Activated CD4-positive, CD25-positive, alpha-beta regulatory T cell treated with anti-CD3 and anti-CD28 coated beads, Interleukin-2, amount 50 U/mL, for 16 hours (primary cell): ENCODE measurements around the gene TTC33.
"Not testable (repeated sequence)": the region's sequence is repeated elsewhere in the genome, so short reads cannot be mapped to it uniquely, and the experiment has no call there.

ENCODE experiments used
- DNase-seq: peaks from one replicate; pipeline ENCODE4 v3.0.0-alpha.2; 2020; ENCODE audit warnings: low read depth, low spot score

TTC33 gene

DNA sequence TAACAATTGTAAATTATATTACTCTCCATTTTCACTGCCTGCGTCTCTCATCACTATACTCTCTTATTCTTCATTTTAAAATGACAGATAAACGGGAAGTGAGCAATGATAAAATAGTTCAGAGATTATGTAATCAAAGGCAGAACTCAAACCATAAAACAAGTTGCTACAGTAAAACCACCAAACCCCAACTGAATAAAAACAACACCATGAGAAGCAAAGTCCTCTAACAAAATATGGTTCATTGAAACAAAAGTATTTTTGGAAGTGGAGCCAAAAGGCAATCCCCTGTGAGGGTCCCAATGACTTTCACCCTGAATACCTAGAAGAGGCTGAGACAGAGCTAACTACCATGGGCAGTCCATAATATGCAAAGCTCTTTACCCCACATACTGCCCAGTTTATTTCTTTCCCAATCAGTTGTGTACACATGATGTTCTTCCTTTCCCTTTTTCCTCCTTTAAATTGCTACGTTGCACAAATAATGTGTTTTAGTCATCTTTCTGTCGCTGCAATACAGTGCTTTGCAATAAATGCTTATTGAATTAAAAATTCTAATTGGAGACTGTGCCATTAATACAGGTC is 140.1 kb downstream of the TTC33 start:
- DNase-seq: no peak

DNA sequence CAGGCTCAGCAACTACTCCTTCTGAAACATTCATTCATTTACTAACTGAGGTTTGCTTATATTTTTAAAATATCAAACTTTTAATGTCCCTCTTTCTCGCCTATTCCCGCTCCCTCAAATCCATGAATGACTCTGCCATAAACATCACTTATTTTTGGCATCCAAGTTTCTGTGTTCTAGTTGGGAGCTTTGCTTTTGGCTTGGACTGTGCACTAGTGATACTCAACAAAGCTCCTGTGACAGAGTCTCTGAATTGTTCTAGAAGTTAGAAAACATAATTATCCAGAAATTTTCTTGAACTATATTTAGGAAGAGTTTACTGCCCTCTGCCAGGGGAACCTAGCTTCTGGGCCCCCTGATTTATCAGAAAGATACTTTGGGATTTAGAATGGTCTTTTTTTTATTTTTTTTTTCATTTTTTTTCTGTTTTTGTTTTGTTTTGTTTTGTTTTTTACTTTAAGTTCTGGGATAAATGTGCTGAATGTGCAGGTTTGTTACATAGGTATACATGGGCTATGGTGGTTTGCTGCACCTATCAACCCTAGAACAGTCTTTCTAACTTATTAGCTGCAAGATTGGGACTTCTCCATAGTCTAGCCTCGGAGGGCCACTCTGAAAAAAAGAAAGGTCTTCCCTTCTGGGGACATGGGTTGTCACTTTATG is 140.7 kb downstream of the TTC33 start:
- no peak for DNase-seq

DNA sequence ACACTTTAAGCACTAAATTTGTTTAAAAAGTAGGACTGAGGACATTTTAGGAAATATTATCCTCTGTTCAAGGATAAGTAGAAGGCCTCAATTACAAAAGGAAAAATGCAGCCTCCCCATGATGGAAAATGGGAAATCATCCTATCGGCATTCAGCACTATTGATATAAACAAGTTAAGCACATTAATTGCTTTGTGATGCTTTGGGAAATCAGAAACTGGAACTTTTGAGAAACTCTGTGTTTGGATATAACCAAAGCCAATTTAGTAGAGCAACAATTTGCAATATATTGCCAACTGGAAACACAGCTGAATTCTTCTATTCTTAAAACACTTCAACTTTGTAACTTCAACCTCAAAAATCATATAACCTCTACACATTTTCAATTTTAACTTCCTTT is 141.3 kb downstream of the TTC33 start:
- DNase-seq: no peak

DNA sequence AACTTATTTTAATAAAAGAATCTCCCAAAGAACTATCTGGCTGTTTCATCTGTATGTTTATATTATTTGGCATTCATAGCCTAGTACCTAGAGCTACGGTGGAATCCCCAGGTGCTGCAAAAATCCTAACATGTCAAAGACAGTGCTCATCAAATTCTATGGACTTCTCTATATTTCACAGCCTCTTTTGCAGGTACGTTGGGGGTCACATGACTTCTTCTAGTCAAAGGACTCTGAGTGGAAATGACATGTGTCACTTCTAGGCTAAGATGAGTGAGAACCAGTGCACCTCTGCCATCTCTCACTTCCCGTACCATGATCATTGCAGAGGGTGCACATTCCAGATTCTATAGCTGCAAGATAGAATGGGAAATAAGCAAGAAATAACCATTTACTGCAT is 148.6 kb downstream of the TTC33 start:
- no peak for DNase-seq

DNA sequence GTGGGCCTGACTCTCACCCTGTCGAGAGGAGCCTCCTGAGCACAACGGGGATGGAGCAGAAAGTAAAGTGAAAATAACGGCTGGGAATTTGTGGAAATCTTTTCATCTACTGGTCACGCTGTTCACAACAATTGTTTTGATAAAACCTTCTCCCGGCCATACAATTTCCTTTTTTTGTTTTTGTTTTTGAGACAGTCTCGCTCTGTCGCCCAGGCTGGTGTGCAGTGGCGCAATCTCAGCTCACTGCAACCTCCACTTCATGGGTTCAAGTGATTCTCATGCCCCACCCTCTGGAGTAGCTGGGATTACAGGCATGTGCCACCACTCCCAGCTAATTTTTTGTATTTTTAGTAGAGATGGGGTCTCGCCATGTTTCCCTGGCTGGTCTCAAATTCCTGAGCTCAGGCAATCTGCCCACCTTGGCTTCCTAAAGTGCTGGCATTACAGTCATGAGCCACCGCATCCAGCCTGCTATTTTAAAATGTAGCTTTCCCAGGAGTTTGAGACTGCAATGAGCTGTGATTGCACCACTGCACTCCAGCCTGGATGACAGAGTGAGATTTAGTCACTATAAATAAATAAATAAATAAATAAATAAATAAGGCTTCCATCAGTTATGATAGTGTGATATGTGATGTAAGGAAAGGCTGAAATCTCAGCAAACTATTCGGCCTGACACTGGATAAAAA is 149.5 kb downstream of the TTC33 start:
- DNase-seq: no peak

DNA sequence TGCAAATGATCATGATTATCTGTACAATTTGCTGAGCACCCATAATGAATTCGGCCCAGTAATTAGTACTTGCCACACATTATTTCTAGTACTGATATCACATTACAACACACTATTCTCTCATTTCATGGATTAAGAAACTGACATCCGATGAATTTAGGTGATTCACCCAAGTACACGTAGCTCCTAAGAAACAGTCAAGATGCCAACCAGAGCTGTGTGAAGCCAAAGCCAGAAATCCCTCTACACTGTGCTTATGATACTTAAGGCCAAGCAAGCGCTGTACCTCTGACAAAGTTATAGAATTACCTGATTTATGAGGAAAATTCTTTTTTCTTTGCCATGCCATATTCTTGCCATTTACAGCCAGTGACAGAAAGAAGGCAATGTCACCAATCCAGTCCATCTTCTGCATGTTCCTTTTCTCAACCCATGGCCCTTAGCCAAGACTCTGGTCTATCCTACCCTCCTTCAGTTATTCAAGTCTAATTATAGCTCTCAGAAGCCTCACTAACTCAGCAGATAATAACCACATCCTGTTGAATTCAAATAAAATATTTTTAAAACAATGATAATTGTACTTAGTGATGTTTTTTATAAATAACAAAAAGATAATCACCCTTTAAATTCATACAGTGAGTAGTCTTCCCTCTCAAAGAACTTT is 150.3 kb downstream of the TTC33 start:
- DNase-seq: no peak

DNA sequence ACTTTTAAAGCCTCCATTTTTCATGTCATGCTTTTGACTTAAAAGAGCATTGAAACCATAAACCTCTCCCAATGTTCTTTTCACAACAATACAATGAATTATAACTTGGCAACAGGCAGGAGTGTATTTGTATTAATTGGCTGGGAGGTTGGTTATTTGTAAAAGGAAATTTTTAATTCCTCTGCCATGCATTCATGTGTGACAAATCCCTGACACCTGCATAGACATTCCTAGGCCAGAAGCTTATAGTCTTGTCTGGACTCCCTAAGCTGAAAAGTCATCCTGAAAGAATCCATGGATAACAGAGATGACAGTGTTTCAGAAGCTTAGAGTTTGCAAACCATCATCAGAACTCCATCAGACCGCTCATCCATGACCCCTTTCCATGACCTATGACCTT is 152.4 kb downstream of the TTC33 start:
- no peak for DNase-seq

DNA sequence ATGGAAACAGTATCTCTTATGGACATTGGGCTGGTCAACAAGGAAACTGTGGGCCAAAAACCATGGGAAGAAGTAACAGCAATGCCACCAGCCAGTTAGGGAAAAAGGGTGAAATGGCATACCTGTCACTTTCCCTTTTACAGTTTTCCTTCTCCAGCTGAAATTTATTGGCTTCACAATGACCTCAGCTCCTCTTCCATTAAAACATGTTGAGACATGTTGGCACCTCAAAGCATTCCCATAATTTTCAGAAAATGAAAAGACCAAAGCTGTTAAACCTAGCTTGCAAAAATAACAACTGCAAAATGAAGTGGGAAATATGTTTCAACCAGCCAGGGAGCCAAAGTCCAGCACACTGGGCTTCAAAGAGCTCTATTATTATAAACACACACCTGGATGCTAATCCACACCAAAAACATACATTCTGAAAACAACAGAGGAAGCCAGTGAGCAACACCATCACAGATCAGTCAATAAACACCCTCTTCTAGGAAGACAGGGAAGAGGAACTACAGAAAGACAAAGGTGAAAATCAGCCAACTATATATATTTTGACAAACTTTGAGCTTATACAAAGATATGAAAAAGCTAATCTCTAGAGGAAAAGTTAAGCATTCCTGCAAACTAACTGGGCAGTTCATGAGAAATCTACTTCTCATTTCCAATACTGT is 154.4 kb downstream of the TTC33 start:
- no peak for DNase-seq

DNA sequence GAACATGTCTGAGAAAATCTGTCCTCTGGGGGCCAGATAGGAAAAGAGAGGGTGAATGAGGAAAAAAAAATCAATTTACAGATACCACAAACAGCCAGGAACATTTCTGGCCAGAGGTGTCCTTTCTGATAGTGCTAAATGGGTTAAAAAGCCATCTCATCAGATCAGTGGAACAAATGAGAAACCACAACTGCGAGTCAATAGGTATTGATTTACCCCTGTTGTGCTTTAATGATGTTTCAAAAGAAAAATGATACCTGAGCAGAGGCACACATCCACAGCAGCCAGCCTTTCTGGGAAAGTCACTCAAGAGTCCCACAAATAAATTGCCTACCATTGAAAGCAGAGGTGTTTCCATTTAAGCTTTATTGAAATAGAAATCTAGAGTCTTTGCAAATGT is 155.4 kb downstream of the TTC33 start:
- DNase-seq: no peak

DNA sequence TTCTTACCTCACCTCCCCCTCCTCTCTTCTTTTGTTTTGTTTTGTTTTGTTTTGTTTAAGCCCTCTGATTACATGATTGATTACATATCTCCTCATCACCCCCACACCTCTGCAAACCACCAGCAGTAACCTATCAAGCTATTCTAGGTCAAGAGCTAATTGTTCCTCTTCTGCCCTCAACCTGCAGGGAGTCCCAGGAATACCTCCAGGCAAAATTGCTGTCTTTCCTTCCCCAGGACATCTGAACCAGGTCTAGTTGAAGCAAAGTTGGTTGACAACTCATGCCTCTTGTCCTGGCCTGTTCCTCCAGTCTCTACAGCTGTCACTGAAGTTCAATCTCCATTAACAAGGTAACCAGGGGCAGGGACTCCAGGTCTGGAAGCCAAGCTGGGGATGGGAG is 156.1 kb downstream of the TTC33 start:
- no peak for DNase-seq

DNA sequence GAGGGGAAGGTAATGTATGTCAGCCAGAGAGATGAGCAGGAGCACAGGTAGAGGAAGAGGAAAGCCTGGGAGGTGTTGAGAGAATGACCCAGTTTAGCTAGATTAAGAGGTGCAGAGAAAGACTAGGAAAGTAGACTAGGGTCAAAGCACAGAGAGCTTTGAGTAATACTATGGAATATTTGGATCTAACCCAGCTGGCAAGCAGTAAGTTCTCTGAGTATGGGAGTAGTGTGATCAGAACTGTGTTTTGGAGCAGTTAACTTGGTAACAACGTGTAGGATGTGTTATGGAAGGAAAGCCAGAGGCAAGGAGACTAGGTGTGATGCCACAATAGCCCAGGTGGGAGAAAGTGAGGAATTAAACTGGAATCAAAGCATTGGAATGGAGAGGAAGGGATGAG is 160.9 kb downstream of the TTC33 start:
- DNase-seq: no peak

DNA sequence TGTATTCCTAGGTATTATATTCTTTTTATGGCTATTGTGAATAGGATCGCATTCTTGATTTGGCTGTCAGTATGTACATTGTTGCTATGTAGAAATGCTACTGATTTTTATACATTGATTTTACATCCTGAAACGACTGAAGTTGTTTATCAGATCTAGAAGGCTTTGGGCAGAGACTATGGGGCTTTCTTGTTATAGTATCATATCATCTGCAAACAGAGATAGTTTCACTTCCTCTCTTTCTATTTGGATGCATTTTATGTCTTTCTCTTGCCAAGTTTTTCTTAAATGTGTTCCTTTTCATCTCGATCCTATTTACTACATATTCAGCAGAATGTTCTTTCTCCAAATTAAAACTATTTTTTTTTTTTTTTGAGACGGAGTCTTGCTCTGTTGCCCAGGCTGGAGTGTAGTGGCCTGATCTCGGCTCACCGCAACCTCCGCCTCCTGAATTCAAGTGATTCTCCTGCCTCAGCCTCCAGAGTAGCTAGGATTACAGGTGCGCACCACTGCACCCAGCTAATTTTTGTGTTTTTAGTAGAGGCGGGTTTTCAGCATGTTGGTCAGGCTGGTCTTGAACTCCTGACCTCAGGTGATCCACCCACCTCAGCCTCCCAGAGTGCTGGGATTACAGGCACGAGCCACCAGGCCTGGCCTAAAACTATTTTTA is 163.9 kb downstream of the TTC33 start:
- DNase-seq: not testable (repeated sequence)

DNA sequence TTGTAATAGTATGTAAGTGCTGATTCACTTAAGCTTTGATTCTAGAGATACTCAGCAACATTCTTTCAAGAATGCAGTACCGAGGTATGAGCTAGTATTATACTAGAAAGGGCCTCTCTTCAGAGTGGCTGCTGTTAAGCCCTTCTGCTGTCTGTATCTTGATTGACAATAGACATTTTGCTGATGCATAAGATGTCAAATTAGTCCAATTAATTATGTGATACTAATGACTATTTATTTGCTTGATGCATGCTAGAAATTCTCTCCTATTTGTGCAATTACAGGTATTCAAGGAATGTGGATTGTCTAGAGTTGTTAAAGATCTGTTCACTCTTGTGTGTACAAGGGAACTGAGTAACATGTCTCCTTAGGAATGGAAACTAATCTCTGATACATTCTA is 168.4 kb downstream of the TTC33 start:
- DNase-seq: no peak

DNA sequence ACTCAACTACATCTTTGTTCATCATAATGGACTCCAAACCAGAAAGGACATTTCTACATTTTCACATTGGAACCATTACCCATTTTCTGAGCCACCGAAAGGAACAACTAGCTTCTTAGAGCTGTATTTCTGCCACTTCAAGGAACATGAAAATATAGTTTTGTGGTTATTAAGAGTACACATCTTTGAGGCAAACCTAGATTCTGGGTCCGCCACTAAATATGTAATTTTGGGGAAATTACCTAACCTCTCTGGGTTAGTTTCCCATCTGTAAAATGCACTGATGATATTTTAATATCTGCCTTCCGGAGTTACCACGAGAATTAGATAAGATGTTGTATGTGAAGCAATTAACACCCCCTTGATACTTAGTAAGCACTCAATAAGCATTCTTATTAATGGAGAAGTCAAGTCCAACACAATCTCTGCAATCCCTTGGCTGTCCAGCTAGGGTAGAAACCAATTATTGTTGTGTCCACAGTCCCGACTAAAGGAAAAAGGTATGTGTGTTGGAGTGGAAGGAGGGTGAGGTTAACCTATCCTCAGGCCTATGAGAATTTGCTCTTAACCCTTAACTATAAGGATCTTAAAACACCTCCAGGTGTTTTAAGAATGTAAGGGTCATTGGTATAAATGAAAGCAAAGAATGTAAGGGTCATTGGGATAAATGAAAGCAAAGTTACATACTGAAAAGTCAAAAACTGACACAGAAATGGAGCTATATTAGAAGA is 170.1 kb downstream of the TTC33 start:
- DNase-seq: no peak

DNA sequence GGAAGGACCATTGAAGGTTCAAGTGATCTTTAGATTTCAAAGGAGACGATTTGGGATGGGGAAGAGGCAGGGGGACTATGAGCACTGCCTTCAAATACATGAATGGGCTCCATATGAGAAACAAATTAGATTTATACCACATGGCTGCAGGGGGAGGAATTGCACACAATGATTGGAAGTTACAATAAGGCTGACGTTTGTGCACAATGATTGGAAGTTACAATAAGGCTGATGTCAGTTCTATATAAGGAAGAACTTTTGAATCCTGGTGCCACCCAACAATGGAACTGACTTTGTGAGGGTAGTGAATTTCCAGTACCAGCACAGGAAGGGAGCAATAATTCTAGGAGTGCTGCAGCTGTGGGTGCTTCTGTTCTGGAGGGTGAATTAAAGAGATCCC is 171.7 kb downstream of the TTC33 start:
- no peak for DNase-seq

DNA sequence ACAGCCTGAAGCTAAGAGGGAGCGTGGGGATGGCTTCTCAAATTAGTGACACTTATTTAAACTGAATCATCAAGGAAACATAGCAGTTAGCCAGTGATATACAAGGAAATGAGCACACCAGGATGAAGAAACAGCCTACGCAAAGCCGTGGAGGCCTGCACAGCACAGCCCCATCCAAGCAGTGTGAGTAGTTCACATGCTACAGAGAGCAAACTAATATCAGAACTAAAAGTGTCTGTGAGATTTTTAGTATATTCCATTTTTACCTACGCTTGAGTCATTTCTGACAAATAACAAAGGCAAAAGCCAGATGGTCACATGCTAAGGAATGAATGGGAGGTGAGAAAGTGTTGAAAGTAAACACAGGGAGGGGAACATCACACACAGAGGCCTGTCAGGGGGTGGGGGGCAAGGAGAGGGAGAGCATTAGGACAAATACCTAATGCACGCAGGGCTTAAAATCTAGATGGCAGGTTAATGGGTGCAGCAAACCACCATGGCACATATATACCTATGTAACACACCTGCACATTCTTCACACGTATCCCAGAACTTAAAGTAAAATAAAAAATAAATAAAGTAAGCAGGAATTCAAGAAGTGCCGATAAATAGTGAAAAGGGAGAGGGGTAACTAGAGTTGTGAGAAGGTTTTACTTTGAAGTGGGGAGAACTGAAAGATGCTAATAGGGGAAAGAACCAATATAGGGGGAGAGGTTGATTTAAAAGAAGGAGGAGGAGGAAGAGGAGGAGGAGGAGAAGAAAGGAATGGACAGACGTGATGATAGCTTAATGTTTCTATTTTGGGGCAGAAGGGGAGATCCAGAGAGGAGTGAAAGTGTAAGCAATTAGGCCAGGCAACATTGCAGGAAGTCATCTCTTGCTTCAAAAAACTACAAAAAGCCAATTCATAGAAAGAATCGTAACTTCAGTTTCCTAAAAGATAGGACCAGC is 177.0 kb downstream of the TTC33 start:
- DNase-seq: no peak

DNA sequence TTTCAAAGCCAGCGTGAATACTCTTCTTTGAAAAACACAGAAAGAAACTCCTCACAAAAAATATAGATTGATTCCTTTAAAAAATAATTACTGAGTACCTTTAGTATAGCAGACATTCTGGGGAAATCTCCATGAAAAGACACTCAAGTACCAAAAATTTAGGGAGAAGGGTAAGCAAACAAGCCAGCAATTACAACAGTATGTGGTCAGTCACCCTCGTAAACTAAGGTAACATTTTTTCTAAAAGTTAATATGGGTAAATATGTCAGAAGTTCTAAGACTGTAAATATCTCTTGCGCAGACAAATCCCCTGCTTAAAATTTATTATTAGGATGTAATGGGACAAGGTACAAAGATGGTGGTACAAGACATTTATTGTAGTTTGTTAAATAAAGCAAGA is 178.0 kb downstream of the TTC33 start:
- no peak for DNase-seq

DNA sequence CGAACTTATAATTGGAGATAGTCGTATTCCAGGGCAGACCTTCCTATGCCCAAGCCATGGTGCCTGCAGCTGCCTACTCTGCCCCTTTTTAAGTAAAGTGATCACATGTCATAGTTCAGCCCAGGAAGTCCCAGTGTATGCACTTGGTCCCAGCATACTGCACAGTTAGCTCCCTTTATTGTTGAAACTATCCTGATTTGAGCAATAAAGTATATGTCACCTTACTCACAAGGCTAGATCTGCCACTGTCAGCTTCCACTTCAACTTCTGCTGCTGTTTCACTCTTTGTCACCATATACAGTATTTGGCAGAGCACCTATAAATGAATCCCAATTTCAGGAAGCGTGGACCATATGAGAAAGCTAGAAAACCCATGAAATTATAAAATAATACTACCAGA is 179.8 kb downstream of the TTC33 start:
- no peak for DNase-seq

DNA sequence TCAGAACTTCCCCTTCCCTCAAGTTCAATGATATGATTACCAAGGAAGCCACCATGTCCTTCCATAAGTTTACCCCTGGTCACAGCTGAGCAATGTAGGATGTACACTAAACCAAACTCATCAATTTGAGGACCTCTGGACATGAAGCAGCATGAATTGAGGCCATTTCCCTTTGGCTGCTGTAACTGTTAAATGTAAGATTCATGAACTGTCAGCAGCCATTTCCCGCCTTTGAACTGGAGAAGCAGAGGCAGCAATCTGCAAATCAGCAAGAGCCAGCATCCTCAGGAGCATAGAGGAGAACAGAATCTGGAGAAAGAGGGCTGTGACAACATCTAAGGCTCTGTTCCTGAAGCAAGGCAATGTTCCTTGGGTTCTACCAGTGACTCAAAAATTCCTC is 180.3 kb downstream of the TTC33 start:
- no peak for DNase-seq

DNA sequence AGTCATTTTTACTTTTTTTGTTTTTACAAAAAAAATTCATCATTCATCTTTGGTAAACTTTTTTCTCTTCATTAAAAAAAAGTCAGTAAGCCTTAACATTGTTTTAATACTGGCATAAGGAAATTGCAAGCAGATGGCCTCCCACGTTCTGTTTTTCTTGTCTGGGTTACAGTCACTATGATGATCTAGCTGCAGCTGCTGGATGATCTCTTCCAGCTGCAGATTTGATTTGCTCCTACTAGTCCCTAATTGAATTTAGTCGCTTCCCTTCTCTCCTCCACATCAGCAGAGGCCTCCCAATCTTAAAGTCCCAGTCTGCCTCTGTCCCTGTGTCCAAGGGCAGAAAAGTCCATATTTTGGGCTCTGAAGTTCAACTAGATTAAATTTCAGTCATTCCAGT is 182.8 kb downstream of the TTC33 start:
- no peak for DNase-seq
